Measurements from ENCODE around the gene CCDC43. TPM values are rescaled to one million over a fixed set of nuclear protein-coding genes. Genes with fewer than 3 reads are reported as not detected.

The CCDC43 gene
- polyA plus RNA-seq, 1 of the 3 experiments (the other 2 are of a cell fraction), result 6.4 TPM

GRCh38 chr17:44629314-44629713, 60.3 kb downstream of the CCDC43 start:
- ChIA-PET CTCF (interaction anchor here (7.7 kb wide), 1 partner anchor 97 kb away, joined by 56 read pairs; no protein-coding TSS in a partner anchor), POLR2A (no interaction called here)
- Histone ChIP-seq H3K27me3 (ENCODE audit: insufficient read depth) (no peaks in the 10 kb centered on the region), H3K9me2 (no peaks in the 10 kb centered on the region), H3K36me3 (replicated peaks in 1 of 2; ENCODE audit: control insufficient read depth in 1 of 2, insufficient read depth in 2 of 2, low read length in 1 of 2) (no peaks in the 10 kb centered on the region), H3K4me1 (ENCODE audit: control insufficient read depth in 1 of 2, insufficient read depth in 2 of 2, low read depth in 1 of 2, low read length in 1 of 2) (peaks cover 0 to 6% of the 10 kb centered on the region in 2 experiments; a peak in 1 of 4 replicates), H3F3A (replicated peaks; ENCODE audit: insufficient read depth) (no peaks in the 10 kb centered on the region), H3K9me3 (no peaks in the 10 kb centered on the region), H3K4me2 (no peak overlapping the region), H3K79me2 (ENCODE audit: insufficient read depth) (no peaks in the 10 kb centered on the region), H3K4me3 (ENCODE audit: low read depth in 2 of 2, low read length in 1 of 2) (no peak overlapping the region), H3K27ac (ENCODE audit: low read depth in 2 of 2, low read length in 1 of 2) (no peak overlapping the region), H2AFZ (ENCODE audit: low read depth) (no peak overlapping the region), H3K9ac (no peak overlapping the region), H4K20me1 (ENCODE audit: insufficient read depth) (no peaks in the 10 kb centered on the region)
- TF ChIP-seq YY1 (IDR thresholded peaks at IDR 0.05; ENCODE audit: low read depth) (no peak), TEAD4 (IDR thresholded peaks at IDR 0.05; ENCODE audit: borderline replicate concordance, insufficient read depth) (no peak), EP300 (IDR thresholded peaks at IDR 0.05; ENCODE audit: borderline replicate concordance in 1 of 2, low read depth in 1 of 2, low read length in 1 of 2) (no peak), FOXM1 (IDR thresholded peaks at IDR 0.05; ENCODE audit: low read depth) (no peak), FOXJ3 (CRISPR knock-in tag; IDR thresholded peaks at IDR 0.05) (no peak), SMC3 (IDR thresholded peaks at IDR 0.05; ENCODE audit: low read depth, low read length) (no peak), TCF12 (IDR thresholded peaks at IDR 0.05) (no peak), USF2 (IDR thresholded peaks at IDR 0.05; ENCODE audit: borderline replicate concordance, low read depth, low read length) (no peak), ZBTB33 (IDR thresholded peaks at IDR 0.05; ENCODE audit: borderline replicate concordance, low read depth) (no peak), MEF2A (IDR thresholded peaks at IDR 0.05; ENCODE audit: borderline replicate concordance, low read depth) (no peak), POLR2AphosphoS5 (IDR thresholded peaks at IDR 0.05; ENCODE audit: low read depth, low read length) (no peak), SIN3A (IDR thresholded peaks at IDR 0.05; ENCODE audit: borderline replicate concordance, low read depth, low read length) (no peak), RXRA (IDR thresholded peaks at IDR 0.05; ENCODE audit: borderline replicate concordance, low read depth) (no peak), FOSL2 (IDR thresholded peaks at IDR 0.05; ENCODE audit: borderline replicate concordance, low read depth) (no peak), RCOR1 (IDR thresholded peaks at IDR 0.05; ENCODE audit: low read length) (no peak), CHD2 (IDR thresholded peaks at IDR 0.05; ENCODE audit: low read length, partially characterized antibody) (no peak), IRF3 (IDR thresholded peaks at IDR 0.05; ENCODE audit: low read depth, low read length) (no peak), GABPA (IDR thresholded peaks at IDR 0.05; ENCODE audit: low read depth) (no peak), MAX (IDR thresholded peaks at IDR 0.05; ENCODE audit: low read depth) (no peak)
- 93% methylated on average over 11 of the region's 13 CpGs for WGBS (ENCODE audit: low lambda C conversion rate)
- DNase-seq, result no peak

Data from SK-N-SH (cell line).